Astrocyte of the cerebellum (primary cell): ENCODE results near the gene TSPAN5.

Source experiments
- DNase-seq: peaks from one replicate; pipeline ENCODE4 v3.0.0-alpha.2; 2011; ENCODE audit warnings: low read depth
- H3K4me3 ChIP-seq: 2 replicates; pipeline ENCODE4 v1.5.1; 2011; ENCODE audit warnings: mild to moderate bottlenecking, low read depth, low read length, moderate library complexity
- CTCF ChIP-seq: IDR thresholded peaks from 2 replicates; pipeline ENCODE4 v1.5.1; 2012; ENCODE audit warnings: low read length, low read depth, moderate library complexity, mild to moderate bottlenecking; ENCODE audit errors: missing control alignments
- in situ Hi-C: cut with HindIII; loops from 2 replicates; pipeline ENCODE4 v1.10.0; 2017; ENCODE audit warnings: low sequenced_read_pairs

The TSPAN5 gene

GRCh38 chr4:98530572-98530971 is 127.8 kb downstream of the TSPAN5 start:
- in situ Hi-C loops: no loop called here

GRCh38 chr4:98529970-98530569 is 128.3 kb downstream of the TSPAN5 start:
- H3K4me3 ChIP-seq: no peak overlapping the region
- no peak for TF ChIP-seq CTCF
- no peak for DNase-seq
- in situ Hi-C loops: no loop called here

More at GRCh38 chr4:98530572-98530971, 127.8 kb downstream of the TSPAN5 start:
- H3K4me3 ChIP-seq: no peak overlapping the region
- DNase-seq: no peak
- no peak for TF ChIP-seq CTCF

GRCh38 chr4:98528882-98529281 is 129.5 kb downstream of the TSPAN5 start:
- no peak overlapping the region for H3K4me3 ChIP-seq
- DNase-seq: no peak
- in situ Hi-C loops: no loop called here
- no peak for TF ChIP-seq CTCF

GRCh38 chr4:98527534-98528269 is 130.7 kb downstream of the TSPAN5 start:
- in situ Hi-C loops: no loop called here
- no peak for DNase-seq

GRCh38 chr4:98524230-98524629 is 134.2 kb downstream of the TSPAN5 start:
- in situ Hi-C loops: no loop called here
- TF ChIP-seq CTCF: no peak
- no peak for DNase-seq
- H3K4me3 ChIP-seq: no peak overlapping the region

More at GRCh38 chr4:98527534-98528269, 130.7 kb downstream of the TSPAN5 start:
- H3K4me3 ChIP-seq: no peak overlapping the region
- TF ChIP-seq CTCF: no peak

- in situ Hi-C loops: no loop called here
- peak; percentile 60 for DNase-seq
- TF ChIP-seq CTCF: no peak
- H3K4me3 ChIP-seq: no peak overlapping the region
These were observed 135.6 kb downstream of the TSPAN5 start for GRCh38 chr4:98522636-98523395.
